GM19438 (cell line): ENCODE measurements around the gene LDLR.

Experiments
- ATAC-seq: cut with Tn5 transposase; IDR thresholded peaks from one replicate; pipeline ENCODE4 v1.9.1; 2021; ENCODE audit warnings: low read depth; ENCODE audit not compliant: unreplicated experiment

Gene LDLR

DNA sequence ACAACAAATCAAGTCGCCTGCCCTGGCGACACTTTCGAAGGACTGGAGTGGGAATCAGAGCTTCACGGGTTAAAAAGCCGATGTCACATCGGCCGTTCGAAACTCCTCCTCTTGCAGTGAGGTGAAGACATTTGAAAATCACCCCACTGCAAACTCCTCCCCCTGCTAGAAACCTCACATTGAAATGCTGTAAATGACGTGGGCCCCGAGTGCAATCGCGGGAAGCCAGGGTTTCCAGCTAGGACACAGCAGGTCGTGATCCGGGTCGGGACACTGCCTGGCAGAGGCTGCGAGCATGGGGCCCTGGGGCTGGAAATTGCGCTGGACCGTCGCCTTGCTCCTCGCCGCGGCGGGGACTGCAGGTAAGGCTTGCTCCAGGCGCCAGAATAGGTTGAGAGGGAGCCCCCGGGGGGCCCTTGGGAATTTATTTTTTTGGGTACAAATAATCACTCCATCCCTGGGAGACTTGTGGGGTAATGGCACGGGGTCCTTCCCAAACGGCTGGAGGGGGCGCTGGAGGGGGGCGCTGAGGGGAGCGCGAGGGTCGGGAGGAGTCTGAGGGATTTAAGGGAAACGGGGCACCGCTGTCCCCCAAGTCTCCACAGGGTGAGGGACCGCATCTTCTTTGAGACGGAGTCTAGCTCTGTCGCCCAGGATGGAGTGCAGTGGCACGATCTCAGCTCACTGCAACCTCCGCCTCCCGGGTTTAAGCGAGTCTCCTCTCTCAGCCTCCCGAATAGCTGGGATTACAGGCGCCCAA is at the start of gene LDLR:
Gene LDLR, plus strand, starts transcription at position 210 of the 760 bp plus-strand sequence. Its CDS starts 86 bp downstream, at position 296.
- ATAC-seq, result peak; percentile 8

DNA sequence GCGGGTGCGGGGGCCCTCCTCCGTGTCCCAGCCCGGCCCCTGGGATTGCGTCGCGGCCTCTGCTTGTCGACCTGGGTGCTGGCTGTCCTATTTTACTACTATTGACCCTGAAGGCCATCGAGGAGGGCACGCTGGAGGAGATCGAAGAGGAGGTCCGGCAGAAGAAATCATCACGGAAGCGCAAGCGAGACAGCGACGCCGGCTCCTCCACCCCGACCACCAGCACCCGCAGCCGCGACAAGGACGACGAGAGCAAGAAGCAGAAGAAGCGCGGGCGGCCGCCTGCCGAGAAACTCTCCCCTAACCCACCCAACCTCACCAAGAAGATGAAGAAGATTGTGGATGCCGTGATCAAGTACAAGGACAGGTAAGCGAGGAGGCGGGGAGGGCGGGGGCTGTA is 48.1 kb upstream of the LDLR start:
- ATAC-seq, result no peak

DNA sequence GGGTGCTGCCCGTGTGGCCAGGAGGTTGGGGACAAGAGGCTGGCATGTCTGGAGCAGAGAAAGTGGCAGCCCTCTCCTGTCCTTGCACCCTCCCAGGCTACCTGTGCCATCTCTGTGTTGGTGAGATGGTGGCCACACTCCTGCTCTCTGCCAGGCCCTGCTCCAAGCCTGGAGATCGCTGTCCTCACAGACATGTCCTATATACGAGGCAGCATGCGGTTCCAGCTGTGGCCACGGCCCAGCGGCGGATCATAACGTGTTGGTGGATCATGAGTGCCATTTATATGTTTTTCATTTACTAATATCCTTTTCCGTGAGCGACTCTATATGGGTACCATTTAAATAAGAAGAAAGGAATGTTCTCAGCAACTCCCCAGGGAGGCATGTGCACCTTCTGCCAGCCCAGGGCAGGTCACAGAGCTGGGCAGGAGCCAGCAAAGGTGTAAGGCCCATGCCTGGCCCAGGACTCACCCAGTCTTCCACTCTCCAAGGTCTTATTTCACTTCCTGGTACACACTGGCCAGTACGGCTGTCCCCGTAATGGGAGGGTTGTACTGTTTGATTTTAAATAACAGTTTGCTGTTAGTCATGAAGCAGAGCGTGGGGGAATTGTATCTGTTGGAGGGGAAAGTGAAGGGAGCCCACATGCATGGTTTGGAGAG is 47.2 kb upstream of the LDLR start:
- no peak for ATAC-seq

DNA sequence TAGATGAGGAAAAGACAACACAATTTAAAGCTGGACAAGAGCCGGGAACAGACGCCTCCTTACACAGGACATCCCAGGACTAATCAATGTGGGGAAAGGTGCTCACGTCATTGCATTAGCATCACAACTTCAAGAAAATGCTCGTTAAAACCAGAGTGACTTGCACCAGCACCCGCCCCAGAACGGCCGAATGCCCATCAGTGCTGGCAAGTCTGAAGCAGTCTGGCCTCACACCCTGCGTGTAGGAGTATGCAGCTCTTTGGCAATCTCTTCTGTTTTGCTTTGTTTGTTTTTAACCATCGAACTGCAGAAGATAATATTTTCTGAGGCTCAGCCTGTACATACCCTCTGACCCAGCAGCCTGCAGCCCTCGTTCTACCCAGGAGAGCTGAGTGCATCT is 44.8 kb upstream of the LDLR start:
- no peak for ATAC-seq

DNA sequence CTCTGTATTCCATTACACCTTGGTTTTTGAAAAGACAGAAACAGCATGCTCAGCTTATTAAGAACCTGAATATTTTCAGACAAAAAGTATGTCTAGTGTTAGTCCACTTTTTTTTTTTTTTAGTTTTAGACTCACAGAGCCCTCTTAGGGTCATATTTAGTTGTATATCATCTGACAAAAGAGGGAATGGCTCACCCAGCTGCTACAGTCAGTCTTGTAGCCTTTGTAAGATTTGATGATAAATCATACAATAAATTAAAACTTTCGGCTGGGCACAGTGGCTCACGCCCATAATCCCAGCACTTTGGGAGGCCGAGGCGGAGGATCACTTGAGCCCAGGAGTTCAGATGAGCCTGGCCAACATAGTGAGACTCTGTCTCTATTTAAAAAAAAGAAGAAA is 43.7 kb upstream of the LDLR start:
- ATAC-seq, result no peak

DNA sequence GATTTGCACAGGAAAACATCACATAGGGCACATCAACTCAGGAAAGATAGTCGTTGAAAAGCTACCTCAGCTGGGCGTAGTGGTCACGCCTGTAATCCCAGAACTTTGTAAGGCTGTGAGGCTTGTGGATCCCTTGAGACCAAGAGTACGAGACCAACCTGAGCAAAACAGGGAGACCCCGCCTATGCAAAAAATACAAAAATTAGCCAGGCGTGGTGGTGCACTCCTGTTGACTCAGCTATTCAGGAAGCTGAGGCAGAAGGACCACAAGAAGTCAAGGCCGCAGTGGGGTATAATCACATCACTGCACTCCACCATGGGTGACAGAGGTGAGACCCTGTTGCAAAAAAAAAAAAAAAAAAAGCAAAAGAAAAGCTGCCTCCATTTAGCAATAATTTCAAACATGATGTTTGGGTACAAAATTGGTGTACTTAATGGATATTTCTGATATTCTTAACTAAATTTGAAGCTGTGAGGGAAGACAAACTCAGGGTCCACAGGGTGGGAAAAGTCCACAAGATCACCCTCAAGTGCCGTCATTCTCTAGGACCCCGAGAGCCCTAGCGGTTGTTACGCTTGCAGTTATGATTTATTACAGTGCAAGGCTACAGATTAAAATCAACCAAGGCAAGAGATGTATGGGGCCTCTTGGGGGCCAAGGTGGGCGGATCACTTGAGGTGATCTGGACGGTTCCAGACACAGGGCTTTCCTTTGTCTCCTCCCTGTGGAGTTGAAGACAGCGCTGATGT is 42.5 kb upstream of the LDLR start:
- no peak for ATAC-seq

DNA sequence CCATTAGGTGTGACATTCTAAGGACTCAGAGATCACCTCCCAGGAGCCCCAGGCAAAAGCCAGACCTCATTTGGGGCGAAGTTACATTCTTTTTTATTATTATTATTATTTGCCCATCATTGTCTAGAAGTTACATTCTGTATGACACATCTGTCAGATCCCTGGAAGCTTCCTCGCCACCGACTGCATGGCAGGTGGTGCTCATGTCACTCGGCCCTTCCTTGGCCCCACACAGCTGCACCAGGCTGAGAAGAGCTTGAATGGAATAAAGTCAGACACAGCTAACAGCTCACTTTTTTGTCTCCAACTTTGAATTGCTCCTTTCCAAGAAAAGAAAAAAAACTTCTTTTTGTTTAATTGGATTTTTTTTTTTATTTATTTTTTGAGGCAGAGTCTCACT is 41.4 kb upstream of the LDLR start:
- ATAC-seq, result no peak

DNA sequence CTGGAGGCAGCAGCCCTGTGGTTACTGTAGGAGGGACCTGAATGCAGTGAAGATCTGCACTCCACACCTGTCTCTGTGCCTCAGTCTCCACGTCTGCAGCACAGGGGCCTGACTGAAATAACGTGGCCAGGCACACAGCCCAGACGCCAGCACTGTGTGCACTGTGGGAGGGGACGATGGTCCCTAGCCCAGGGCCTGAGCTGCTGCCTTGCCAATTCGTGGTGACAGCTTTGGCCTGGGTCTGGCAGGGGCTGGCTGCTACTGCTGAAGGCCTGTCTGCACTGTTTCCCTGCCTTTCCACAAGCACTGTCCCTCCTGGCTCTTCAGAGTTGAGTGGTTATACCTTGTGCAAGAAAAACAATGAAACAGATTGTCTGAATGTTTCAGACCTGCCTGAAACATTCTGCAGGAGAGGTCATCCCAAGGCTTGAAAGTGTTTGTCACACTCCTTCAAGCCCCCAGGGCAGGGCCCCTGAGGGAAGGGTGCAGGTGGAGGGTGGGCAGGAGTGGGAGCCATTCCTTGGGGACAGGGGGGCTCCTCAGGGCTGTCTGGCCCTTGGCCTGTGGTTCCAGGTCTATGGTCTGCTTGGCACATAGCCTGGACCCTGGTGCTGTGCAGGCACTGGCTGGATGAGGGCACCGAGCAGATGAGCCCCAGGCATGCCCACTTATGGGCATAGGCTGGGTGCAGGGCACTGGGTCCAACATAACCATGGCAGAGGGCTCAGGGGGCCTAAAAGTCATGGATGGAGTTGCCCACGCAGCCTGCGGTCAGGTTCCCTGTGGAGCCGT is 38.7 kb upstream of the LDLR start:
- ATAC-seq, result no peak

DNA sequence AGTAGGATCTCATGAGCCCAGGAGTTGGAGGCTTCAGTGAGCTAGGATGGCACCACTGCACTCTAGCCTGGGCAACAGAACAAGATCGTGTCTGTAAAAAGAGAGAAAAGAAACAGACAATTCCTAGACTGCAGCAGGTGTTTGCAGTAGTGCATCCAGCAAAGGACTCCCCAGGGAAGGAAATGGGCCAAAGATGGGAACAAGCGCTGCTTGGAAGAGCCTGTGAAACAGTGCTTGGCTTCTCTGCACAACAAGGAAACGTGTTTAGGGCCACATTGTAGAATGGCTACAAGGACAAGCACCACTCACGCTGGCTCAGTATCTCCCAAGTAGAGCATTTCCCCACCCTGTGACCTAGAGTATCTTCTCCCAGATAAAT is 35.5 kb upstream of the LDLR start:
- no peak for ATAC-seq

DNA sequence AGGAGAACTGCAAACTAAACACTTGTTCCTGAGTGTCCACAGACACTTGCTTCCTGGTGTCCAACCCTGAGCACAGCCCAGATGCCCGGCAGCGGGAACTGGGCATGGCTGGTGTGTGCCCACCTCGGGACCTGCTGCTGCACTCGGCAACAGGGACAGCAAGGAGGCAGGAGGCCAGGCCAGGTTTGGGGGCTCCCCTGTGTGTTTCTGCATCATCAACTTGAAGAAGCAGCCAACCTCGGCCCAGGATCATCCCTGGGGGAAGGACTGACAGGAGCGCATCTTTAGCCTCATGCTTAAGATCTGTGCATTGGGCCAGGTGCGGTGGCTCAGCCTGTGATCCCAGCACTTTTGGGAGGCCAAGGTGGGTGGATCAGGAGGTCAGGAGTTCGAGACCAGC is 35.1 kb upstream of the LDLR start:
- no peak for ATAC-seq

DNA sequence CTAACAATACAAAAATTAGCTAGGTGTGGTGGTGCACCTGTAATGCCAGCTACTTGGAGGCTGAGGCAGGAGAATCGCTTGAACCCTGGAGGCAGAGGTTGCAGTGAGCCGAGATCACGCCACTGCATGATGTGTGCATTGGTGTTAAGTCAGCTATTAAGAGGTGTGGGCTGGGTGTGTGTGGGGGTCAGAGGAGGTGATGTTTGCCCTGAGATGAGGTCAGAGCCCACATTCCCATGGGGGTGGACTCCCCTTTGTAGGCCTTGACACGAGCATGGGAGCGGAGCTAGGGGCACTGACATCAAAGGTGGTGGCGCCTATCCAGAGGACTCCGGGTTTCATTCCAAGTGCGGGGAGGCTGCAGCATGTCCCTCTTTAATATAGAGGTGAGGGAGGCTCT is 34.6 kb upstream of the LDLR start:
- no peak for ATAC-seq

DNA sequence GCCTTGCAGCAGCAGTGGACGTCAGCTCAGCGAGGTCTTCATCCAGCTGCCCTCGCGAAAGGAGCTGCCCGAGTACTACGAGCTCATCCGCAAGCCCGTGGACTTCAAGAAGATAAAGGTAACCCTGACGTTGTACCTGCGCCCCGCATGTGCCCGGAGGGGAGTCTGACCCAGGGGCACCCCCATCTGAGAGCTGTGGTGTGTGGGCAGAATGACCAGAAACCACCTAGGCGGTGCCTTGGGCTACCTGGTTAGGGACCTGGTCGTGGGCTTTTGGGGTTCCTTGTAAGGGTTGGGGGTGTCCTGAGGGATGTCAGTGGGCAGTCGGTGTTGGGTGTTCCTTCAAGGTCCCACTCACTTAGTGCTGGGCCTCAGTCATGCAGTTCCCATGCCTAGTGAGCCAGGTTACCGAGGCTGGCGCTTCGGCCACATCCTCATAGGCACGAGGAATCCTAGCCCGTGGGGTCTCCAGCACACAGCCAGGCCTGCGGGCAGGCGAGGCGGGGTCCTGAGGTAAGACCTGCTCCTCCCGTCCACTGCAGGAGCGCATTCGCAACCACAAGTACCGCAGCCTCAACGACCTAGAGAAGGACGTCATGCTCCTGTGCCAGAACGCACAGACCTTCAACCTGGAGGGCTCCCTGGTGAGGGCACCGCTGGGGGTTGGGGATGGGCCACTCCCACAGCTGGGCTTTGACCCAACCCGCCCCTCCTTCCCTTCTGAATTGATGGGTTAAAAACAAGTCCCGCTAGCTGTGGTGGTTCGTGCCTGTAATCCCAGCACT is 30.8 kb upstream of the LDLR start:
- no peak for ATAC-seq

DNA sequence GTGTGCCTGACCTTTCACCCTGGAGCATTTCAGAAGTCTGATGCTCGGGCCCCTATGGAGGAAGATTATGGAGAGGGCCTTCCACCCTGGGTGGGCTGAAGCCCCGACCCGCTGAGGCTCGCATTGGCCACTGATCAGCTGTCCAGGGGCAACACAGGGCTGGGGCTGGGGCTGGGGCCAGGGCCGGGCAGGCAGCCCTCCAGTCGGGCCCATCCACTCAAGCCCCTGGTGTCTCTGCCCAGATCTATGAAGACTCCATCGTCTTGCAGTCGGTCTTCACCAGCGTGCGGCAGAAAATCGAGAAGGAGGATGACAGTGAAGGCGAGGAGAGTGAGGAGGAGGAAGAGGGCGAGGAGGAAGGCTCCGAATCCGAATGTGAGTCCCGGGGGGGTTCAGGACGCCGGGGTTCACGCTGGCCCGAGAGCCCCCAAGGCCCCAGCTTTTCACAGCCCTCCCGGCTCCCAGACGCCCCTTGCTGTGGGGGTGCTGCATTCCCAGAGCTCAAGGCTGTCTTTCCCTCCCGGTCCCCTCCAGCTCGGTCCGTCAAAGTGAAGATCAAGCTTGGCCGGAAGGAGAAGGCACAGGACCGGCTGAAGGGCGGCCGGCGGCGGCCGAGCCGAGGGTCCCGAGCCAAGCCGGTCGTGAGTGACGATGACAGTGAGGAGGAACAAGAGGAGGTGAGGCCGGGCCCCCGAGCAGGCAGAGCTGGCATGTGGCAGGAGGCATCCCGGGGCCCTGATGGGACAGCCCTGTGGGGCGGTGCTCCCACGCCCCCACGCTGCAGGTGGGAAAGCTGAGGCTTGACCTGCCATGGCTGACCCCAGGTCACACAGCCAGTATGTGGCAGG is 29.5 kb upstream of the LDLR start:
- ATAC-seq, result no peak

DNA sequence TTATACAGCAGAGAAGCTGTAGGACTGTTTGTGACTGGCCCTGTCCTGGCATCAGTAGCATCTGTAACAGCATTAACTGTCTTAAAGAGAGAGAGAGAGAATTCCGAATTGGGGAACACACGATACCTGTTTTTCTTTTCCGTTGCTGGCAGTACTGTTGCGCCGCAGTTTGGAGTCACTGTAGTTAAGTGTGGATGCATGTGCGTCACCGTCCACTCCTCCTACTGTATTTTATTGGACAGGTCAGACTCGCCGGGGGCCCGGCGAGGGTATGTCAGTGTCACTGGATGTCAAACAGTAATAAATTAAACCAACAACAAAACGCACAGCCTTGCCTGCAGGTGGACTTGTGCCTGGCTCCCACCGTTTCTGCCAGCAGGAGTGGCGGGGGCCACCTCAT is 27.3 kb upstream of the LDLR start:
- ATAC-seq, result no peak

DNA sequence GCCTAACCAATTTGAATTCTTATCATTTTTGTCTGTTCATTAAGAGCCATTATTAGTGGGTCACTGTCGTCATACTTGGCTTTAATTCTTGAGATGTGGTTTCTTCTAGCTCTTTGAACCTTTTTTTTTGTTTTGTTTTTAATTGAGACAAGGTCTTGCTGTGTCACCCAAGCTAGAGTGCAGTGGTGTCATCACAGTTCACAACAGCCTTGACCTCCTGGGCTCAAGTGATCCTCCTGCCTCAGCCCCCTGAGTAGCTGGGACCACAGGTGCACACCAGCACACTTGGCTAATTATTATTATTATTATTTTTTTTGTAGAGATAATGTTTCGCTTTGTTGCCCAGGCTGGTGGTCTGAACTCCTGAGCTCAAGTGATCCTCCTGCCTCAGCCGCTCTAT is 25.8 kb upstream of the LDLR start:
- ATAC-seq, result no peak

DNA sequence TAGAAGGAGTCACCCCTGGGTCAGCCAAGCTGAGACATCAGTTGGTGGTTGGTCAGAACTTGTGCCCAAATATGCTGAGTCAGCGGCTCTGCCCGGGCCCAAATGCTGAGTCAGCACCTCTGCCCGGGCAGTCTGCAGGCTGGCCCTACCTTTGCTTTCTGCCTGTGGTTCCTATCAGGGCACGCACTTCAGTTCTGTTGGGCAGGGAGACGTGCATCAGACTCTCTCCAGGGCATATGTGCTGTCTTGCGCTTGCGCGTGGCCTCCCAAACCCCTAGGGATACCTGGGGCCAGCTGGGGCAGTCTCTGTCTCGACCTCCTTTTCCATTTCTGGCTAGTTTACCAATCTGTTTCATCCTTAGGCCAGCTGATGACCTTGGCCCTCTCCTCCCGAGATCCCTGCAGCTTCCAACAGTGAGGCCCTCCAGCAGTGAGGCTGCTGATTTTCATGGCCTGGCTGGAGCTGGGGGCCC is 24.4 kb upstream of the LDLR start:
- ATAC-seq, result no peak

DNA sequence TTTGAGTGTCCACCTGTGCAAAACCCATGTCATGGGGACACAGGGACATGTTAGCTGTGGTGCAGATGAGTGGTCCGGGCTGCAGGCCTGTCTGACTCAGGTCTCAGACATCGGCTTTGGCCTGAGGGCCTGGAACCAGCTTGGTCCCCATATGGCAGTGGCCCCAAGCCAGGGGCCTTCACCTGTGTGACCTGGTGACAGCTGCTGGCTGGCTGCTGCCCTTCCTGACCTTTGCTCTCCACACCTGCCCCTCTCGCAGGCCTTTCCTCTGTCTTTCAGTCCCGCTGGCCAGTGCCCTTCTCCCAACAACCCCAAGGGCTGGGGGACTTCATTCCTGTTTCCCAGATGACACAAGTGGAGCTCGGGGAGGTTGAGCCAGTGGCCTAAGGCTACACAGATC is 22.9 kb upstream of the LDLR start:
- no peak for ATAC-seq

DNA sequence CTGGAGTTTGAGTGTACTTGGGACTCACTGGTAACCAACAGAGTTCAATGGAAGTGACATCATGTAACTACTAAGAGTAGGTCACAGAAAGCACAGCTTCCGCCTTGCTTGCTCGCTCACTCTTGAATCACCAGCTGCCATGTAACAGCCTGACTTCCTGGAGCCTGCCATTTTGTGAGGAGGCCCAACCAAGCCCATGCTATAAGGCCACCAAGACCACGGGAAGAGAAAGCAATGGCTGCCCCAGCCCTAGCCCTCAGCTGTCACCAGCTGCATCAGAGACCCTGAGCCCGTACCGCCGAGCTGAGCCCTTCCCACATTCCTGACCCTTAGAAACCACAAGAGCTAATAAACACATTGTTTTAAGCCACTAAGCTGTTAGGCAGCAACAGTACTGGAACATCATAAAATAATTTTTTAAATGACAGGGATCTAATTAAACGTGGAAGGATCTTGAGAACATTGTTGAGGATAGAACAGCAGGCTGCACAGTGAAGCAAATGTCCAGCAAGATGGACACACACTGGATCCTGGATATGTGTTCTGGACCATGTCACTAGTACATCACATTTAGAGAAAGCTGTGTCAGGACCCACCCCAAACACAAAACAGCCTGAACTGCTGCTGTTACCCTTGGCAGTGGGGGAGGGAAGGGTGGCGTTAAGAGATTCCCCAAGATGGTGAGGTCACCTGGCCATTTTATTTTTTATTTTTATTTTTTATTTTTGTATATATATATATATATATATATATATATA is 21.7 kb upstream of the LDLR start:
- no peak for ATAC-seq
